HepG2 (cell line): ENCODE results near the gene RPS14. TPM values are rescaled to one million over a fixed set of nuclear protein-coding genes. Genes with fewer than 3 reads are reported as not detected.

Experiments
- ATAC-seq: fragments of 200-7000 bp; cut with Tn5 transposase; 3 replicates; pipeline ENCODE4 v1.9.1; 2020; ENCODE audit warnings: mild to moderate bottlenecking, moderate library complexity
- BruUV-seq: library from RNA; stranded (reverse); fragments of 400-500 nt; replicated peaks from 2 replicates; lab custom pipeline; 2021; lab: Mats Ljungman, UMichigan
- CTCF ChIA-PET: fragments of 300-600 bp; formaldehyde crosslinking; extraction: SDS; loops from one replicate; lab custom pipeline; 2021; ENCODE audit warnings: low total read pairs, inconsistent platforms, low intra/inter-chr PET ratio; lab: Yijun Ruan, JAX
- POLR2A ChIA-PET: fragments of 350-600 bp; sonication (Branson Sonifier 250); formaldehyde crosslinking; loops from one replicate; lab custom pipeline; 2020; ENCODE audit warnings: antibody characterized with exemption, inconsistent platforms; lab: Yijun Ruan, JAX
- DNase-seq: peaks from one replicate; pipeline ENCODE4 v3.0.0-alpha.2; 2015; ENCODE audit warnings: low spot score
- FAIRE-seq: peaks from 3 replicates; lab custom pipeline; 2011; peaks lifted over from hg19 to GRCh38; lab: Jason Lieb, UNC
- H2AFZ ChIP-seq: one replicate; pipeline ENCODE4 v1.6.1; 2011; ENCODE audit warnings: low read length, inconsistent platforms
- H3K27ac ChIP-seq: fragments of 300-600 bp; 3 replicates; pipeline ENCODE4 v1.8.0; 2011; ENCODE audit warnings: mixed run types, mild to moderate bottlenecking, mixed read lengths, low read length, inconsistent platforms; ENCODE audit not compliant: insufficient read depth; ENCODE audit errors: extremely low read length
- H3K27me3 ChIP-seq, 2 experiments: fragments of 200-600 bp in 1 of 2; 2 replicates in 1 of 2; 3 replicates in 1 of 2; pipeline versions ENCODE4 v1.6.0 to v1.8.0; 2011; ENCODE audit warnings: low read length in 2 of 2, mild to moderate bottlenecking in 2 of 2, moderate library complexity in 2 of 2, inconsistent platforms in 1 of 2; ENCODE audit not compliant: insufficient read depth in 2 of 2, control insufficient read depth in 1 of 2
- H3K36me3 ChIP-seq, 2 experiments: fragments of 200-600 bp in 1 of 2; replicated peaks in 1 of 2; 2 replicates in 1 of 2; 3 replicates in 1 of 2; pipeline versions ENCODE4 v1.5.1 to v1.8.0; 2011; ENCODE audit warnings: low read length in 2 of 2, inconsistent platforms in 1 of 2; ENCODE audit not compliant: insufficient read depth in 2 of 2, control insufficient read depth in 1 of 2
- H3K4me1 ChIP-seq: 2 replicates; pipeline ENCODE4 v1.5.1; 2012; ENCODE audit warnings: low read length, inconsistent platforms; ENCODE audit not compliant: insufficient read depth
- H3K4me2 ChIP-seq: 2 replicates; pipeline ENCODE4 v1.6.0; 2011; ENCODE audit warnings: low read depth, low read length, inconsistent platforms
- H3K4me3 ChIP-seq, 3 experiments: fragments of 200-600 bp in 1 of 3; sonication (generic), shearing (Covaris generic) in 1 of 3; replicated peaks in 1 of 3; 2 replicates each; pipeline ENCODE4 v1.5.1; 2011 to 2016; ENCODE audit warnings: low read length in 3 of 3, inconsistent platforms in 2 of 3, low read depth in 2 of 3, mild to moderate bottlenecking in 2 of 3, control low read depth in 1 of 3, mixed read lengths in 1 of 3; ENCODE audit not compliant: insufficient read depth in 1 of 3
- H3K79me2 ChIP-seq: one replicate; pipeline ENCODE4 v1.6.1; 2011; ENCODE audit warnings: low read length, inconsistent platforms; ENCODE audit not compliant: insufficient read depth
- H3K9ac ChIP-seq: 2 replicates; pipeline ENCODE4 v1.6.0; 2011; ENCODE audit warnings: mild to moderate bottlenecking, low read depth, low read length, inconsistent platforms; ENCODE audit not compliant: insufficient read depth
- H3K9me3 ChIP-seq: 2 replicates; pipeline ENCODE4 v1.5.1; 2012; ENCODE audit warnings: mild to moderate bottlenecking, low read length
- H4K20me1 ChIP-seq: 2 replicates; pipeline ENCODE4 v1.6.0; 2011; ENCODE audit warnings: inconsistent platforms, mild to moderate bottlenecking, low read length, moderate library complexity; ENCODE audit not compliant: insufficient read depth
- ELF1 ChIP-seq: sonication (generic); formaldehyde crosslinking; IDR thresholded peaks from 2 replicates; pipeline ENCODE4 v1.4.0; 2020; ENCODE audit warnings: missing genetic modification reagents
- HNRNPH1 ChIP-seq: fragments of 200-400 bp; formaldehyde crosslinking; optimal IDR thresholded peaks from 2 replicates; pipeline ENCODE3; 2017; ENCODE audit warnings: mild to moderate bottlenecking, low read depth, low read length
- HNRNPLL ChIP-seq: fragments of 200-400 bp; formaldehyde crosslinking; IDR thresholded peaks from 2 replicates; pipeline ENCODE4 v1.6.1; 2017; ENCODE audit warnings: mild to moderate bottlenecking, low read depth, low read length; ENCODE audit not compliant: poor library complexity, severe bottlenecking
- POLR2G ChIP-seq: fragments of 200-400 bp; formaldehyde crosslinking; IDR thresholded peaks from 2 replicates; pipeline ENCODE4 v1.6.1; 2018; ENCODE audit warnings: mild to moderate bottlenecking, low read depth, low read length, moderate library complexity
- SOX13 ChIP-seq, 3 experiments: fragments of 450-650 bp in 1 of 3; sonication (generic) in 1 of 3; formaldehyde crosslinking in 1 of 3; IDR thresholded peaks in 2 of 3; conservative IDR thresholded peaks in 1 of 3; 2 replicates each; pipeline versions ENCODE4 v1.5.0 to v1.6.1; 2016 to 2020; ENCODE audit warnings: antibody characterized with exemption in 1 of 3, mild to moderate bottlenecking in 1 of 3, missing compliant biosample characterization in 1 of 3, missing genetic modification reagents in 1 of 3, moderate library complexity in 1 of 3
- SOX6 ChIP-seq, 2 experiments: fragments of 450-650 bp in 1 of 2; sonication (generic) in 1 of 2; formaldehyde crosslinking in 1 of 2; IDR thresholded peaks; 2 replicates each; pipeline versions ENCODE4 v1.4.0 to v1.6.1; 2017 to 2020; ENCODE audit warnings: antibody characterized with exemption in 1 of 2, mild to moderate bottlenecking in 1 of 2, missing genetic modification reagents in 1 of 2
- ZNF232 ChIP-seq: sonication (generic); formaldehyde crosslinking; IDR thresholded peaks from 2 replicates; pipeline ENCODE4 v1.4.0; 2020; ENCODE audit warnings: missing genetic modification reagents, borderline replicate concordance
- ZSCAN22 ChIP-seq: sonication (generic); formaldehyde crosslinking; IDR thresholded peaks from 2 replicates; pipeline ENCODE4 v1.4.0; 2020; ENCODE audit warnings: mild to moderate bottlenecking, missing genetic modification reagents
- WGBS: methylation state at CpG from one replicate; pipeline ENCODE4 v1.1.6; 2017; ENCODE audit warnings: low lambda C conversion rate; 5-methylcytosine and 5-hydroxymethylcytosine counted together
- in situ Hi-C: cut with HindIII; loops from 2 replicates; pipeline ENCODE4 v1.10.0; 2017; ENCODE audit warnings: low pct_unique_long_range_greater_than_20kb; ENCODE audit not compliant: extremely low pct_ligation_motif_present
- intact Hi-C: fragments of 100-400 bp; cut with micrococcal nuclease; formaldehyde crosslinking; loops from one replicate; pipeline ENCODE4 v1.10.0; 2022; ENCODE audit not compliant: unreplicated experiment
- polyA plus RNA-seq, 8 experiments: library from polyadenylated mRNA; depleted of rRNA in 3 of 8; stranded (reverse) in 7 of 8; unstranded in 1 of 8; fragments of >200 nt; fragmentation: Illumina TruSeq in 4 of 8; extraction: Trizol in 4 of 8; gene quantifications; 2 replicates each; pipeline versions ENCODE4 v1.2.1 to v1.2.3, GENCODE V29; 2011 to 2016; ENCODE audit warnings: low read depth in 4 of 8, missing spikeins in 1 of 8, mixed read lengths in 1 of 8; ENCODE audit not compliant: insufficient read depth in 1 of 8
- total RNA-seq, 5 experiments: library from RNA; depleted of rRNA; stranded (reverse); fragments of >200 nt; fragmentation: Illumina TruSeq; extraction: Trizol; gene quantifications; 2 replicates each; pipeline ENCODE4 v1.2.3, GENCODE V29; 2016; ENCODE audit warnings: low read depth in 1 of 5
- TF ChIP-seq, protein P1 (sequence below): sonication (generic); formaldehyde crosslinking; IDR thresholded peaks from 2 replicates; pipeline ENCODE4 v1.4.0; 2020; ENCODE audit warnings: missing genetic modification reagents, borderline replicate concordance
- TF ChIP-seq, protein P2 (sequence below): sonication (generic); formaldehyde crosslinking; conservative IDR thresholded peaks from 2 replicates; pipeline ENCODE4 v1.8.1; 2023; ENCODE audit warnings: missing genetic modification reagents
- TF ChIP-seq, protein P3 (sequence below): sonication (generic); formaldehyde crosslinking; IDR thresholded peaks from 2 replicates; pipeline ENCODE4 v1.4.0; 2020; ENCODE audit warnings: missing genetic modification reagents
- TF ChIP-seq, protein P4 (sequence below): sonication (generic); formaldehyde crosslinking; IDR thresholded peaks from 2 replicates; pipeline ENCODE4 v1.4.0; 2020; ENCODE audit warnings: low read depth, missing genetic modification reagents

RPS14 gene
- total and polyA plus RNA-seq, 2 of the 13 experiments (the other 11 are each of a cell fraction or from before 2014, with no cell fraction given), result 2,116 to 3,295 TPM

DNA sequence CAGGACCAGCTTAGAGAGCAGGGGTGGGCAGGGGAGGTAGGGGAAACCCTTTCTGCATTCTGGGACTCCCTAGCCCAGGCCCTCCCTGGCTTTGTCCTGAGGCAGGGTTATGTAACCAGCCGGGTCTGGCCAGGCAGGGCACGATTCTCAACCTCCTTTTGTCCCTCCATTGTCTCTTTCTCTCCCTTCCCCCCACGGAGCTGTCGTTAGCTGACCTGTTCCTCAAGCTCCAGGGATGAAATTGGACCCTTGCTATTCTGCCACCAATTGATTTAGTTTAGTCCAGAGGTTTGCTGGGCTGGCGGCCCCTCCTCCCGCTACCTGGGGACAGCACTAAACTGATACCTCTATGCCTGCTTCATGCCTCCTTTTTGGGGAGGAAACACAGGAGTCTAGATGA lies 49.0 kb upstream of the RPS14 start:
- H3K27ac ChIP-seq, result no peak overlapping the region
- peaks cover 3 to 43% of the 10 kb centered on the region in 2 experiments; a peak in 3 of 5 replicates for H3K36me3 ChIP-seq
- ATAC-seq (no peak), FAIRE-seq (no peak), DNase-seq (no peak)
- CTCF ChIA-PET, result no interaction called here
- BruUV-seq, result no TSS peak
- H3K4me1 ChIP-seq, result peaks cover 75% of the 10 kb centered on the region
- H3K27me3 ChIP-seq, result no peaks in the 10 kb centered on the region
- no peak overlapping the region for H2AFZ ChIP-seq
- POLR2A ChIA-PET, result interaction anchor here (0.8 to 1.8 kb wide), 4 partner anchors 12 to 44 kb away, joined by 3 to 6 read pairs (median 4); no protein-coding TSS in a partner anchor
- no peaks in the 10 kb centered on the region for H3K9me3 ChIP-seq
- H3K4me3 ChIP-seq, result no peak overlapping the region
- in situ Hi-C loops (no loop called here), intact Hi-C loops (no loop called here)
- no peak overlapping the region for H3K9ac ChIP-seq
- 75% methylated on average over 6 of the region's 6 CpGs for WGBS
- H3K4me2 ChIP-seq, result no peak overlapping the region
- H4K20me1 ChIP-seq, result peaks cover 56% of the 10 kb centered on the region
- H3K79me2 ChIP-seq, result peaks cover 80% of the 10 kb centered on the region
- TF ChIP-seq, protein P1, sequence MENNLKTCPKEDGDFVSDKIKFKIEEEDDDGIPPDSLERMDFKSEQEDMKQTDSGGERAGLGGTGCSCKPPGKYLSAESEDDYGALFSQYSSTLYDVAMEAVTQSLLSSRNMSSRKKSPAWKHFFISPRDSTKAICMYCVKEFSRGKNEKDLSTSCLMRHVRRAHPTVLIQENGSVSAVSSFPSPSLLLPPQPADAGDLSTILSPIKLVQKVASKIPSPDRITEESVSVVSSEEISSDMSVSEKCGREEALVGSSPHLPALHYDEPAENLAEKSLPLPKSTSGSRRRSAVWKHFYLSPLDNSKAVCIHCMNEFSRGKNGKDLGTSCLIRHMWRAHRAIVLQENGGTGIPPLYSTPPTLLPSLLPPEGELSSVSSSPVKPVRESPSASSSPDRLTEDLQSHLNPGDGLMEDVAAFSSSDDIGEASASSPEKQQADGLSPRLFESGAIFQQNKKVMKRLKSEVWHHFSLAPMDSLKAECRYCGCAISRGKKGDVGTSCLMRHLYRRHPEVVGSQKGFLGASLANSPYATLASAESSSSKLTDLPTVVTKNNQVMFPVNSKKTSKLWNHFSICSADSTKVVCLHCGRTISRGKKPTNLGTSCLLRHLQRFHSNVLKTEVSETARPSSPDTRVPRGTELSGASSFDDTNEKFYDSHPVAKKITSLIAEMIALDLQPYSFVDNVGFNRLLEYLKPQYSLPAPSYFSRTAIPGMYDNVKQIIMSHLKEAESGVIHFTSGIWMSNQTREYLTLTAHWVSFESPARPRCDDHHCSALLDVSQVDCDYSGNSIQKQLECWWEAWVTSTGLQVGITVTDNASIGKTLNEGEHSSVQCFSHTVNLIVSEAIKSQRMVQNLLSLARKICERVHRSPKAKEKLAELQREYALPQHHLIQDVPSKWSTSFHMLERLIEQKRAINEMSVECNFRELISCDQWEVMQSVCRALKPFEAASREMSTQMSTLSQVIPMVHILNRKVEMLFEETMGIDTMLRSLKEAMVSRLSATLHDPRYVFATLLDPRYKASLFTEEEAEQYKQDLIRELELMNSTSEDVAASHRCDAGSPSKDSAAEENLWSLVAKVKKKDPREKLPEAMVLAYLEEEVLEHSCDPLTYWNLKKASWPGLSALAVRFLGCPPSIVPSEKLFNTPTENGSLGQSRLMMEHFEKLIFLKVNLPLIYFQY (CRISPR knock-in tag), result no peak
- TF ChIP-seq POLR2G (no peak), ZNF232 (CRISPR knock-in tag) (no peak), ELF1 (no peak), HNRNPH1 (no peak), ZSCAN22 (no peak), SOX13 (IDR thresholded peaks at IDR 0.05) (no peak), SOX13 (CRISPR knock-in tag; conservative IDR thresholded peaks at IDR 0.05 in 1 of 2, IDR thresholded peaks at IDR 0.05 in 1 of 2) (peak in 1 of 2 experiments; percentile 33; a peak in 1 of 4 replicates), HNRNPLL (no peak), SOX6 (IDR thresholded peaks at IDR 0.05) (no peak), SOX6 (CRISPR knock-in tag; IDR thresholded peaks at IDR 0.05) (peak; percentile 28; the same call in 1 of the 2 replicates)
- TF ChIP-seq, protein P2, sequence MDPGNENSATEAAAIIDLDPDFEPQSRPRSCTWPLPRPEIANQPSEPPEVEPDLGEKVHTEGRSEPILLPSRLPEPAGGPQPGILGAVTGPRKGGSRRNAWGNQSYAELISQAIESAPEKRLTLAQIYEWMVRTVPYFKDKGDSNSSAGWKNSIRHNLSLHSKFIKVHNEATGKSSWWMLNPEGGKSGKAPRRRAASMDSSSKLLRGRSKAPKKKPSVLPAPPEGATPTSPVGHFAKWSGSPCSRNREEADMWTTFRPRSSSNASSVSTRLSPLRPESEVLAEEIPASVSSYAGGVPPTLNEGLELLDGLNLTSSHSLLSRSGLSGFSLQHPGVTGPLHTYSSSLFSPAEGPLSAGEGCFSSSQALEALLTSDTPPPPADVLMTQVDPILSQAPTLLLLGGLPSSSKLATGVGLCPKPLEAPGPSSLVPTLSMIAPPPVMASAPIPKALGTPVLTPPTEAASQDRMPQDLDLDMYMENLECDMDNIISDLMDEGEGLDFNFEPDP (CRISPR knock-in tag), result 0 out of 2 replicates have a peak, but pooled peaks have one; percentile 21
- TF ChIP-seq, protein P3, sequence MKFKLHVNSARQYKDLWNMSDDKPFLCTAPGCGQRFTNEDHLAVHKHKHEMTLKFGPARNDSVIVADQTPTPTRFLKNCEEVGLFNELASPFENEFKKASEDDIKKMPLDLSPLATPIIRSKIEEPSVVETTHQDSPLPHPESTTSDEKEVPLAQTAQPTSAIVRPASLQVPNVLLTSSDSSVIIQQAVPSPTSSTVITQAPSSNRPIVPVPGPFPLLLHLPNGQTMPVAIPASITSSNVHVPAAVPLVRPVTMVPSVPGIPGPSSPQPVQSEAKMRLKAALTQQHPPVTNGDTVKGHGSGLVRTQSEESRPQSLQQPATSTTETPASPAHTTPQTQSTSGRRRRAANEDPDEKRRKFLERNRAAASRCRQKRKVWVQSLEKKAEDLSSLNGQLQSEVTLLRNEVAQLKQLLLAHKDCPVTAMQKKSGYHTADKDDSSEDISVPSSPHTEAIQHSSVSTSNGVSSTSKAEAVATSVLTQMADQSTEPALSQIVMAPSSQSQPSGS (CRISPR knock-in tag), result no peak
- TF ChIP-seq, protein P4, sequence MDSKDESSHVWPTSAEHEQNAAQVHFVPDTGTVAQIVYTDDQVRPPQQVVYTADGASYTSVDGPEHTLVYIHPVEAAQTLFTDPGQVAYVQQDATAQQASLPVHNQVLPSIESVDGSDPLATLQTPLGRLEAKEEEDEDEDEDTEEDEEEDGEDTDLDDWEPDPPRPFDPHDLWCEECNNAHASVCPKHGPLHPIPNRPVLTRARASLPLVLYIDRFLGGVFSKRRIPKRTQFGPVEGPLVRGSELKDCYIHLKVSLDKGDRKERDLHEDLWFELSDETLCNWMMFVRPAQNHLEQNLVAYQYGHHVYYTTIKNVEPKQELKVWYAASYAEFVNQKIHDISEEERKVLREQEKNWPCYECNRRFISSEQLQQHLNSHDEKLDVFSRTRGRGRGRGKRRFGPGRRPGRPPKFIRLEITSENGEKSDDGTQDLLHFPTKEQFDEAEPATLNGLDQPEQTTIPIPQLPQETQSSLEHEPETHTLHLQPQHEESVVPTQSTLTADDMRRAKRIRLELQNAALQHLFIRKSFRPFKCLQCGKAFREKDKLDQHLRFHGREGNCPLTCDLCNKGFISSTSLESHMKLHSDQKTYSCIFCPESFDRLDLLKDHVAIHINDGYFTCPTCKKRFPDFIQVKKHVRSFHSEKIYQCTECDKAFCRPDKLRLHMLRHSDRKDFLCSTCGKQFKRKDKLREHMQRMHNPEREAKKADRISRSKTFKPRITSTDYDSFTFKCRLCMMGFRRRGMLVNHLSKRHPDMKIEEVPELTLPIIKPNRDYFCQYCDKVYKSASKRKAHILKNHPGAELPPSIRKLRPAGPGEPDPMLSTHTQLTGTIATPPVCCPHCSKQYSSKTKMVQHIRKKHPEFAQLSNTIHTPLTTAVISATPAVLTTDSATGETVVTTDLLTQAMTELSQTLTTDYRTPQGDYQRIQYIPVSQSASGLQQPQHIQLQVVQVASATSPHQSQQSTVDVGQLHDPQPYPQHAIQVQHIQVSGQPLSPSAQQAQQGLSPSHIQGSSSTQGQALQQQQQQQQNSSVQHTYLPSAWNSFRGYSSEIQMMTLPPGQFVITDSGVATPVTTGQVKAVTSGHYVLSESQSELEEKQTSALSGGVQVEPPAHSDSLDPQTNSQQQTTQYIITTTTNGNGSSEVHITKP (CRISPR knock-in tag), result no peak
